Panc1 (cell line): ENCODE results near the gene TRIM54. TPM values are rescaled to one million over a fixed set of nuclear protein-coding genes. Genes with fewer than 3 reads are reported as not detected.

Experiments
- ATAC-seq: fragments of 200-7000 bp; cut with Tn5 transposase; 2 replicates; pipeline ENCODE4 v1.9.1; 2020; ENCODE audit warnings: mild to moderate bottlenecking, moderate library complexity
- BruUV-seq: library from RNA; stranded (reverse); fragments of 400-500 nt; replicated peaks from 2 replicates; lab custom pipeline; 2021; lab: Mats Ljungman, UMichigan
- CTCF ChIA-PET: fragments of 300-600 bp; sonication (Branson Sonifier 250); formaldehyde crosslinking; loops from one replicate; lab custom pipeline; 2022; ENCODE audit warnings: antibody characterized with exemption; lab: Charles Lee
- POLR2A ChIA-PET: fragments of 300-600 bp; sonication (Branson Sonifier 250); formaldehyde crosslinking; loops from one replicate; lab custom pipeline; 2022; ENCODE audit warnings: antibody characterized with exemption; lab: Charles Lee
- DNase-seq: peaks from one replicate; pipeline ENCODE4 v3.0.0-alpha.2; 2010; ENCODE audit warnings: low read depth, low spot score
- H3K27ac ChIP-seq: 2 replicates; pipeline ENCODE4 v1.5.1; 2011; ENCODE audit warnings: mild to moderate bottlenecking, low read length, inconsistent platforms
- H3K27me3 ChIP-seq: fragments of 200-500 bp; sonication (Bioruptor generic); 2 replicates; pipeline ENCODE4 v1.6.0; 2014; ENCODE audit warnings: low read length, inconsistent platforms; ENCODE audit not compliant: control insufficient read depth, insufficient read depth
- H3K36me3 ChIP-seq: fragments of 200-500 bp; sonication (Bioruptor generic); 2 replicates; pipeline ENCODE4 v1.5.1; 2014; ENCODE audit warnings: inconsistent platforms, mild to moderate bottlenecking, low read length, moderate library complexity; ENCODE audit not compliant: control insufficient read depth, insufficient read depth
- H3K4me1 ChIP-seq: 2 replicates; pipeline ENCODE4 v1.5.1; 2011; ENCODE audit warnings: inconsistent platforms, mild to moderate bottlenecking, low read length, moderate library complexity; ENCODE audit not compliant: control insufficient read depth, insufficient read depth
- H3K4me3 ChIP-seq, 2 experiments: 2 replicates each; pipeline ENCODE4 v1.5.1; 2011 to 2012; ENCODE audit warnings: low read depth in 2 of 2, low read length in 2 of 2, mild to moderate bottlenecking in 2 of 2, inconsistent platforms in 1 of 2, moderate library complexity in 1 of 2
- H3K9me3 ChIP-seq: fragments of 200-500 bp; sonication (Bioruptor generic); 2 replicates; pipeline ENCODE4 v1.5.1; 2014; ENCODE audit warnings: low read depth, mild to moderate bottlenecking, inconsistent platforms, low read length, moderate library complexity; ENCODE audit not compliant: control insufficient read depth, insufficient read depth
- CTCF ChIP-seq: fragments of 450-650 bp; IDR thresholded peaks from 2 replicates; pipeline ENCODE4 v1.5.1; 2017; ENCODE audit warnings: mild to moderate bottlenecking
- POLR2AphosphoS5 ChIP-seq: IDR thresholded peaks from 2 replicates; pipeline ENCODE4 v1.6.1; 2012; ENCODE audit warnings: mild to moderate bottlenecking, low read depth, low read length, moderate library complexity
- SIN3A ChIP-seq: IDR thresholded peaks from 2 replicates; pipeline ENCODE4 v1.6.1; 2012; ENCODE audit warnings: low read depth, mild to moderate bottlenecking, low read length, moderate library complexity, borderline replicate concordance; ENCODE audit not compliant: insufficient read depth
- TCF7L2 ChIP-seq: IDR thresholded peaks from 2 replicates; pipeline ENCODE4 v1.6.1; 2011; ENCODE audit warnings: mild to moderate bottlenecking, low read depth, low read length, inconsistent platforms
- in situ Hi-C: cut with HindIII; loops from 2 replicates; pipeline ENCODE4 v1.10.0; 2016; ENCODE audit warnings: low sequenced_read_pairs, low pct_unique_long_range_greater_than_20kb
- intact Hi-C: fragments of 100-400 bp; cut with micrococcal nuclease; formaldehyde crosslinking; loops from one replicate; pipeline ENCODE4 v1.10.0; 2022; ENCODE audit not compliant: unreplicated experiment
- total RNA-seq: library from RNA; stranded (reverse); gene quantifications from one replicate; pipeline ENCODE4 v1.2.1, GENCODE V29; 2021; ENCODE audit not compliant: unreplicated experiment
- TF ChIP-seq, protein P1 (sequence below), 2 experiments: IDR thresholded peaks; 2 replicates each; pipeline ENCODE4 v1.6.1; 2011 to 2012; ENCODE audit warnings: low read depth in 2 of 2, control low read depth in 1 of 2, low read length in 1 of 2, mild to moderate bottlenecking in 1 of 2, moderate library complexity in 1 of 2; ENCODE audit not compliant: insufficient read depth in 1 of 2

Gene TRIM54
- total RNA-seq, 1 experiment from 2014 or later = 0.21 TPM

DNA sequence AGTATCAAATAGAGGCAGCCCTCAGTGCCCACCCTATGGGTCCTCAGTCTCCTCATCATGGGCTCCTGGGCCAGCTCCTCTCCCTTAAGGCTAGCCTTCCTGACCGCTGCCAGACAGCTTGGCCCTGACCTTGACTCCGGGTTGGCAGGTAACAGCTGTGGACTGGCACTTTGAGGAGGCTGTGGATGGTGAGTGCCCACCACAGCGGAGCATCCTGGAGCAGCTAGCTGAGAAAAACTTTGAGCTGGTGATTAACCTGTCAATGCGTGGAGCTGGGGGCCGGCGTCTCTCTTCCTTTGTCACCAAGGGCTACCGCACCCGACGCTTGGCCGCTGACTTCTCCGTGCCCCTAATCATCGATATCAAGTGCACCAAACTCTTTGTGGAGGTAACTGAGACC is 46.1 kb upstream of the TRIM54 start:
- no peaks in the 10 kb centered on the region for H3K4me1 ChIP-seq
- CTCF ChIA-PET = no interaction called here
- intact Hi-C loops = no loop called here

GRCh38 chr2:27236626-27237025 is 45.6 kb upstream of the TRIM54 start:
- no TSS peak for BruUV-seq
- DNase-seq = no peak
- ChIA-PET POLR2A (no interaction called here), CTCF (no interaction called here)
- ATAC-seq = no peak
- in situ Hi-C loops (no loop called here), intact Hi-C loops (no loop called here)
- H3K36me3 ChIP-seq = peaks cover 44% of the 10 kb centered on the region
- no peak for TF ChIP-seq POLR2AphosphoS5
- TF ChIP-seq CTCF = no peak
- TF ChIP-seq SIN3A = no peak
- TF ChIP-seq, protein P1, sequence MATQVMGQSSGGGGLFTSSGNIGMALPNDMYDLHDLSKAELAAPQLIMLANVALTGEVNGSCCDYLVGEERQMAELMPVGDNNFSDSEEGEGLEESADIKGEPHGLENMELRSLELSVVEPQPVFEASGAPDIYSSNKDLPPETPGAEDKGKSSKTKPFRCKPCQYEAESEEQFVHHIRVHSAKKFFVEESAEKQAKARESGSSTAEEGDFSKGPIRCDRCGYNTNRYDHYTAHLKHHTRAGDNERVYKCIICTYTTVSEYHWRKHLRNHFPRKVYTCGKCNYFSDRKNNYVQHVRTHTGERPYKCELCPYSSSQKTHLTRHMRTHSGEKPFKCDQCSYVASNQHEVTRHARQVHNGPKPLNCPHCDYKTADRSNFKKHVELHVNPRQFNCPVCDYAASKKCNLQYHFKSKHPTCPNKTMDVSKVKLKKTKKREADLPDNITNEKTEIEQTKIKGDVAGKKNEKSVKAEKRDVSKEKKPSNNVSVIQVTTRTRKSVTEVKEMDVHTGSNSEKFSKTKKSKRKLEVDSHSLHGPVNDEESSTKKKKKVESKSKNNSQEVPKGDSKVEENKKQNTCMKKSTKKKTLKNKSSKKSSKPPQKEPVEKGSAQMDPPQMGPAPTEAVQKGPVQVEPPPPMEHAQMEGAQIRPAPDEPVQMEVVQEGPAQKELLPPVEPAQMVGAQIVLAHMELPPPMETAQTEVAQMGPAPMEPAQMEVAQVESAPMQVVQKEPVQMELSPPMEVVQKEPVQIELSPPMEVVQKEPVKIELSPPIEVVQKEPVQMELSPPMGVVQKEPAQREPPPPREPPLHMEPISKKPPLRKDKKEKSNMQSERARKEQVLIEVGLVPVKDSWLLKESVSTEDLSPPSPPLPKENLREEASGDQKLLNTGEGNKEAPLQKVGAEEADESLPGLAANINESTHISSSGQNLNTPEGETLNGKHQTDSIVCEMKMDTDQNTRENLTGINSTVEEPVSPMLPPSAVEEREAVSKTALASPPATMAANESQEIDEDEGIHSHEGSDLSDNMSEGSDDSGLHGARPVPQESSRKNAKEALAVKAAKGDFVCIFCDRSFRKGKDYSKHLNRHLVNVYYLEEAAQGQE (IDR thresholded peaks at IDR 0.05; ENCODE audit: insufficient read depth in 1 of 2, low read depth in 2 of 2, low read length in 1 of 2) = no peak
- no peak for TF ChIP-seq TCF7L2
- H3K4me1 ChIP-seq = no peaks in the 10 kb centered on the region
- H3K9me3 ChIP-seq = no peaks in the 10 kb centered on the region
- H3K4me3 ChIP-seq = no peak overlapping the region
- H3K27ac ChIP-seq = no peak overlapping the region
- no peaks in the 10 kb centered on the region for H3K27me3 ChIP-seq

More for the DNA sequence above, 46.1 kb upstream of the TRIM54 start:
- Histone ChIP-seq H3K36me3 (peaks cover 43% of the 10 kb centered on the region), H3K4me3 (no peak overlapping the region), H3K27ac (no peak overlapping the region), H3K27me3 (no peaks in the 10 kb centered on the region), H3K9me3 (no peaks in the 10 kb centered on the region)
- POLR2A ChIA-PET = no interaction called here
- no peak for ATAC-seq
- no peak for DNase-seq
- no peak for TF ChIP-seq CTCF
- TF ChIP-seq POLR2AphosphoS5 = no peak
- TF ChIP-seq TCF7L2 = no peak
- TF ChIP-seq, protein P1 (IDR thresholded peaks at IDR 0.05; ENCODE audit: insufficient read depth in 1 of 2, low read depth in 2 of 2, low read length in 1 of 2) = no peak
- no peak for TF ChIP-seq SIN3A
- no TSS peak for BruUV-seq
- in situ Hi-C loops = no loop called here
